Endothelial cell of umbilical vein (primary cell): Measurements from ENCODE around the gene THEMIS2. TPM values are rescaled to one million over a fixed set of nuclear protein-coding genes. Genes with fewer than 3 reads are reported as not detected.

ENCODE experiments used
- BruUV-seq: library from RNA; stranded (reverse); fragments of 400-500 nt; replicated peaks from 2 replicates; lab custom pipeline; 2021; lab: Mats Ljungman, UMichigan
- CTCF ChIA-PET: fragments of 300-600, 350-600 bp; sonication (Branson Sonifier 250); formaldehyde crosslinking; loops from one replicate; lab custom pipeline; 2021; ENCODE audit warnings: antibody characterized with exemption, inconsistent platforms; lab: Charles Lee
- POLR2A ChIA-PET: fragments of 300-600, 350-600 bp; sonication (Branson Sonifier 250); formaldehyde crosslinking; loops from one replicate; lab custom pipeline; 2021; ENCODE audit warnings: antibody characterized with exemption, inconsistent platforms; lab: Charles Lee
- DNase-seq: peaks from one replicate; pipeline ENCODE4 v3.0.0-alpha.2; 2011; ENCODE audit warnings: low read depth, low spot score
- FAIRE-seq: peaks from 2 replicates; lab custom pipeline; 2011; peaks lifted over from hg19 to GRCh38; lab: Jason Lieb, UNC
- H2AFZ ChIP-seq: 2 replicates; pipeline ENCODE4 v1.6.0; 2012; ENCODE audit warnings: low read depth, low read length, control low read depth, inconsistent platforms
- H3K27ac ChIP-seq: 2 replicates; pipeline ENCODE4 v1.5.1; 2011; ENCODE audit warnings: low read depth, mild to moderate bottlenecking, control low read depth, low read length, moderate library complexity; ENCODE audit not compliant: insufficient read depth
- H3K27me3 ChIP-seq, 2 experiments: 2 replicates each; pipeline versions ENCODE4 v1.6.0 to v1.6.1; 2011; ENCODE audit warnings: low read length in 2 of 2, mixed read lengths in 1 of 2; ENCODE audit not compliant: control insufficient read depth in 2 of 2, insufficient read depth in 2 of 2
- H3K36me3 ChIP-seq, 2 experiments: 2 replicates in 1 of 2; 3 replicates in 1 of 2; pipeline ENCODE4 v1.5.1; 2011; ENCODE audit warnings: low read length in 2 of 2, mild to moderate bottlenecking in 1 of 2, moderate library complexity in 1 of 2; ENCODE audit not compliant: control insufficient read depth in 2 of 2, insufficient read depth in 2 of 2; ENCODE audit errors: extremely low read depth in 1 of 2
- H3K4me1 ChIP-seq: 3 replicates; pipeline ENCODE4 v1.5.1; 2011; ENCODE audit warnings: mild to moderate bottlenecking, low read length; ENCODE audit not compliant: control insufficient read depth, insufficient read depth; ENCODE audit errors: extremely low read depth
- H3K4me2 ChIP-seq: 2 replicates; pipeline ENCODE4 v1.6.1; 2011; ENCODE audit warnings: low read length, control low read depth, mixed read lengths; ENCODE audit not compliant: insufficient read depth
- H3K4me3 ChIP-seq, 3 experiments: fragments of 200-600 bp in 1 of 3; sonication (generic), shearing (Covaris generic) in 1 of 3; replicated peaks in 1 of 3; 2 replicates each; pipeline ENCODE4 v1.5.1; 2011 to 2016; ENCODE audit warnings: control low read depth in 3 of 3, low read length in 3 of 3, mild to moderate bottlenecking in 2 of 3, inconsistent platforms in 1 of 3, low read depth in 1 of 3, moderate library complexity in 1 of 3; ENCODE audit not compliant: insufficient read depth in 1 of 3
- H3K79me2 ChIP-seq: 2 replicates; pipeline ENCODE4 v1.6.0; 2012; ENCODE audit warnings: low read length, inconsistent platforms; ENCODE audit not compliant: control insufficient read depth, insufficient read depth
- H3K9ac ChIP-seq: replicated peaks from 2 replicates; pipeline ENCODE3; 2011; ENCODE audit warnings: low read length, control low read depth; ENCODE audit not compliant: insufficient read depth; ENCODE audit errors: extremely low read depth
- H3K9me1 ChIP-seq: replicated peaks from 3 replicates; pipeline ENCODE4 v1.6.0; 2011; ENCODE audit warnings: mild to moderate bottlenecking, low read length; ENCODE audit not compliant: control insufficient read depth, insufficient read depth; ENCODE audit errors: extremely low read depth
- H3K9me3 ChIP-seq: replicated peaks from 2 replicates; pipeline ENCODE4 v1.5.1; 2012; ENCODE audit warnings: low read length, inconsistent platforms; ENCODE audit not compliant: control insufficient read depth, insufficient read depth
- H4K20me1 ChIP-seq: replicated peaks from 2 replicates; pipeline ENCODE3; 2011; ENCODE audit warnings: mild to moderate bottlenecking, low read length; ENCODE audit not compliant: control insufficient read depth, insufficient read depth; ENCODE audit errors: extremely low read depth
- CTCF ChIP-seq, 2 donors: IDR thresholded peaks; 1 replicate in 1 of 2; 2 replicates in 1 of 2; pipeline ENCODE4 v1.5.1; 2011; ENCODE audit warnings: low read length in 2 of 2, mild to moderate bottlenecking in 2 of 2, moderate library complexity in 2 of 2, control low read depth in 1 of 2, inconsistent platforms in 1 of 2, low read depth in 1 of 2; ENCODE audit not compliant: insufficient read depth in 1 of 2; ENCODE audit errors: extremely low read depth in 1 of 2
- EZH2 ChIP-seq: IDR thresholded peaks from 2 replicates; pipeline ENCODE4 v1.6.1; 2012; ENCODE audit warnings: borderline replicate concordance, low read depth, mild to moderate bottlenecking, moderate library complexity, low read length, inconsistent platforms; ENCODE audit not compliant: severe bottlenecking
- FOS ChIP-seq: IDR thresholded peaks from 2 replicates; pipeline ENCODE4 v1.6.1; 2011; ENCODE audit warnings: mild to moderate bottlenecking, low read length, moderate library complexity, borderline replicate concordance; ENCODE audit not compliant: insufficient read depth
- GATA2 ChIP-seq: IDR thresholded peaks from 2 replicates; pipeline ENCODE4 v1.7.0; 2011; ENCODE audit warnings: low read depth, mild to moderate bottlenecking, moderate library complexity, mixed read lengths, low read length; ENCODE audit not compliant: insufficient read length, insufficient read depth
- JUN ChIP-seq: IDR thresholded peaks from 2 replicates; pipeline ENCODE4 v1.6.1; 2011; ENCODE audit warnings: borderline replicate concordance, low read depth; ENCODE audit not compliant: insufficient read length, insufficient read depth
- MAX ChIP-seq: IDR thresholded peaks from 2 replicates; pipeline ENCODE4 v1.6.1; 2011; ENCODE audit not compliant: insufficient read depth, insufficient read length
- MYC ChIP-seq: IDR thresholded peaks from one replicate; pipeline ENCODE4 v1.6.1; 2011; ENCODE audit warnings: mild to moderate bottlenecking, low read depth, low read length
- POLR2A ChIP-seq: IDR thresholded peaks from 2 replicates; pipeline ENCODE4 v1.6.1; 2012; ENCODE audit warnings: low read depth, mild to moderate bottlenecking, control low read depth, low read length
- POLR2AphosphoS5 ChIP-seq: IDR thresholded peaks from 2 replicates; pipeline ENCODE4 v1.6.1; 2012; ENCODE audit warnings: low read depth, mild to moderate bottlenecking, control low read depth, low read length, moderate library complexity; ENCODE audit not compliant: insufficient read depth
- dilution Hi-C: fragments of 300-500 bp; cut with MboI; formaldehyde crosslinking; loops from one replicate; pipeline ENCODE4 v1.15.0; 2019; ENCODE audit warnings: low sequenced_read_pairs; ENCODE audit not compliant: extremely low pct_ligation_motif_present
- intact Hi-C: fragments of 100-400 bp; cut with micrococcal nuclease; formaldehyde crosslinking; loops from one replicate; pipeline ENCODE4 v1.10.0; 2022
- polyA plus RNA-seq, 4 experiments: library from polyadenylated mRNA; depleted of rRNA in 3 of 4; stranded (reverse) in 3 of 4; unstranded in 1 of 4; fragments of >200 nt; gene quantifications; 2 replicates each; pipeline versions ENCODE4 v1.2.1 to v1.2.3, GENCODE V29; 2011 to 2012; ENCODE audit warnings: missing spikeins in 1 of 4
- total RNA-seq: library from RNA; stranded (reverse); gene quantifications from 2 replicates; pipeline ENCODE4 v1.2.3, GENCODE V29; 2021

The THEMIS2 gene
- total and polyA plus RNA-seq, 2 donors (not counting 3 experiments of a cell fraction or from before 2014, with no cell fraction given), result 11.1 to 15.7 TPM

GRCh38 chr1:27878787-27879335 is 6.5 kb downstream of the THEMIS2 start:
- Histone ChIP-seq H3K9ac (no peak overlapping the region), H3K27ac (no peak overlapping the region), H3K79me2 (no peaks in the 10 kb centered on the region), H3K9me1 (no peaks in the 10 kb centered on the region), H3K4me1 (peaks cover 2% of the 10 kb centered on the region), H3K9me3 (no peaks in the 10 kb centered on the region), H3K4me2 (no peak overlapping the region), H2AFZ (no peak overlapping the region), H3K4me3 (no peak overlapping the region), H3K27me3 (no peaks in the 10 kb centered on the region), H4K20me1 (no peaks in the 10 kb centered on the region), H3K36me3 (peaks cover 0 to 4% of the 10 kb centered on the region in 2 experiments)
- no TSS peak for BruUV-seq
- CTCF ChIA-PET, result interaction anchor here (1.0 kb wide), 1 partner anchor 14 kb away, joined by 3 read pairs; no protein-coding TSS in a partner anchor
- POLR2A ChIA-PET, result interaction anchor here (0.6 kb wide), 1 partner anchor 113 kb away, joined by 3 read pairs; no protein-coding TSS in a partner anchor
- intact Hi-C loops, result no loop called here
- TF ChIP-seq POLR2AphosphoS5 (no peak), CTCF (IDR thresholded peaks at IDR 0.05; ENCODE audit: extremely low read depth in 1 of 2, insufficient read depth in 1 of 2, low read depth in 1 of 2, low read length in 2 of 2) (no peak), POLR2A (no peak), FOS (no peak), JUN (no peak), MAX (no peak), EZH2 (no peak), MYC (no peak), GATA2 (no peak)
- dilution Hi-C loops, result no loop called here
- DNase-seq, result no peak
- FAIRE-seq, result no peak
